NT2/D1 (cell line): Measurements from ENCODE around the gene GDPD4.

ENCODE experiments used
- DNase-seq: peaks from one replicate; pipeline ENCODE4 v3.0.0-alpha.2; 2011; ENCODE audit warnings: low read depth, low spot score
- H3K27me3 ChIP-seq: 2 replicates; pipeline ENCODE4 v1.6.0; 2011; ENCODE audit warnings: mild to moderate bottlenecking; ENCODE audit not compliant: insufficient read length, insufficient read depth
- H3K36me3 ChIP-seq: 2 replicates; pipeline ENCODE4 v1.6.1; 2011; ENCODE audit warnings: mild to moderate bottlenecking, low read length, mixed read lengths; ENCODE audit not compliant: insufficient read depth, insufficient read length
- H3K4me1 ChIP-seq: 2 replicates; pipeline ENCODE4 v1.5.1; 2011; ENCODE audit not compliant: insufficient read depth, insufficient read length
- H3K4me3 ChIP-seq: 2 replicates; pipeline ENCODE4 v1.5.1; 2011; ENCODE audit warnings: low read depth; ENCODE audit not compliant: insufficient read length
- H3K9ac ChIP-seq: 2 replicates; pipeline ENCODE4 v1.6.0; 2011; ENCODE audit warnings: low read depth; ENCODE audit not compliant: insufficient read length
- H3K9me3 ChIP-seq: 2 replicates; pipeline ENCODE4 v1.5.1; 2011; ENCODE audit warnings: mild to moderate bottlenecking, low read length; ENCODE audit not compliant: insufficient read depth
- SUZ12 ChIP-seq: IDR thresholded peaks from 2 replicates; pipeline ENCODE4 v1.6.1; 2011; ENCODE audit not compliant: insufficient read length, insufficient read depth; ENCODE audit errors: extremely low read depth
- YY1 ChIP-seq: IDR thresholded peaks from 2 replicates; pipeline ENCODE4 v1.6.1; 2011; ENCODE audit not compliant: insufficient read length, insufficient read depth
- ZNF274 ChIP-seq: IDR thresholded peaks from 2 replicates; pipeline ENCODE4 v1.6.1; 2011; ENCODE audit warnings: mild to moderate bottlenecking, low read depth, low read length

Gene GDPD4

GRCh38 chr11:77191823-77192495 is 109.5 kb downstream of the GDPD4 start:
- Histone ChIP-seq H3K4me1 (peaks cover 7% of the 10 kb centered on the region), H3K4me3 (peak overlapping the region; percentile 30), H3K36me3 (no peaks in the 10 kb centered on the region), H3K27me3 (no peaks in the 10 kb centered on the region), H3K9ac (peak overlapping the region; percentile 56), H3K9me3 (no peaks in the 10 kb centered on the region)
- peak; percentile 88 for DNase-seq
- no peak for TF ChIP-seq ZNF274
- TF ChIP-seq YY1 = no peak
- TF ChIP-seq SUZ12 = no peak

- DNase-seq = no peak
- TF ChIP-seq ZNF274 = no peak
- TF ChIP-seq YY1 = no peak
- no peak for TF ChIP-seq SUZ12
- H3K27me3 ChIP-seq = no peaks in the 10 kb centered on the region
- H3K9ac ChIP-seq = peak overlapping the region; percentile 56
- peaks cover 7% of the 10 kb centered on the region for H3K4me1 ChIP-seq
- H3K4me3 ChIP-seq = no peak overlapping the region
- no peaks in the 10 kb centered on the region for H3K36me3 ChIP-seq
- H3K9me3 ChIP-seq = no peaks in the 10 kb centered on the region
These were observed 110.1 kb downstream of the GDPD4 start for GRCh38 chr11:77191429-77191822.

GRCh38 chr11:77190331-77191075 is 111.0 kb downstream of the GDPD4 start:
- Histone ChIP-seq H3K9ac (no peak overlapping the region), H3K4me3 (no peak overlapping the region), H3K27me3 (no peaks in the 10 kb centered on the region), H3K4me1 (peaks cover 7% of the 10 kb centered on the region), H3K36me3 (no peaks in the 10 kb centered on the region), H3K9me3 (no peaks in the 10 kb centered on the region)
- no peak for DNase-seq
- TF ChIP-seq SUZ12 (no peak), ZNF274 (no peak), YY1 (no peak)

- Histone ChIP-seq H3K4me3 (no peak overlapping the region), H3K9me3 (no peaks in the 10 kb centered on the region), H3K27me3 (no peaks in the 10 kb centered on the region), H3K36me3 (no peaks in the 10 kb centered on the region), H3K9ac (no peak overlapping the region), H3K4me1 (peaks cover 7% of the 10 kb centered on the region)
- no peak for DNase-seq
- TF ChIP-seq ZNF274 = no peak
These were observed 111.8 kb downstream of the GDPD4 start for GRCh38 chr11:77189588-77190210.

GRCh38 chr11:77188633-77189491 is 112.6 kb downstream of the GDPD4 start:
- Histone ChIP-seq H3K27me3 (no peaks in the 10 kb centered on the region), H3K36me3 (no peaks in the 10 kb centered on the region), H3K9ac (no peak overlapping the region), H3K4me1 (peaks cover 7% of the 10 kb centered on the region), H3K9me3 (no peaks in the 10 kb centered on the region), H3K4me3 (no peak overlapping the region)
- no peak for DNase-seq
- no peak for TF ChIP-seq ZNF274

- no peak for TF ChIP-seq SUZ12
- TF ChIP-seq ZNF274 = no peak
- TF ChIP-seq YY1 = no peak
- Histone ChIP-seq H3K4me1 (peaks cover 7% of the 10 kb centered on the region), H3K9ac (no peak overlapping the region), H3K27me3 (no peaks in the 10 kb centered on the region), H3K9me3 (no peaks in the 10 kb centered on the region), H3K4me3 (no peak overlapping the region), H3K36me3 (no peaks in the 10 kb centered on the region)
- DNase-seq = peak; percentile 74
These were observed 113.5 kb downstream of the GDPD4 start for GRCh38 chr11:77187776-77188632.
